Thymus (tissue), 11 donors: ENCODE measurements around the gene WFDC8. TPM values are rescaled to one million over a fixed set of nuclear protein-coding genes. Genes with fewer than 3 reads are reported as not detected.

Experiments
- DNase-seq, 9 donors: peaks; one replicate each; pipeline ENCODE4 v3.0.0-alpha.2; 2013; ENCODE audit warnings: low spot score in 9 of 9, low read depth in 6 of 9, missing footprints in 1 of 9
- H3K27ac ChIP-seq, 2 donors: one replicate each; pipeline ENCODE4 v1.5.1; 2013; ENCODE audit warnings: control low read depth in 1 of 2, low read depth in 1 of 2, low read length in 1 of 2, mild to moderate bottlenecking in 1 of 2, moderate library complexity in 1 of 2
- H3K27me3 ChIP-seq, 2 donors: one replicate each; pipeline ENCODE4 v1.5.1; 2013; ENCODE audit warnings: low read length in 1 of 2; ENCODE audit not compliant: control insufficient read depth in 2 of 2, insufficient read depth in 1 of 2
- H3K36me3 ChIP-seq, 2 donors: one replicate each; pipeline ENCODE4 v1.5.1; 2013; ENCODE audit warnings: low read length in 1 of 2, mild to moderate bottlenecking in 1 of 2, moderate library complexity in 1 of 2; ENCODE audit not compliant: control insufficient read depth in 2 of 2, insufficient read depth in 2 of 2
- H3K4me1 ChIP-seq, 2 donors: one replicate each; pipeline ENCODE4 v1.5.1; 2013; ENCODE audit warnings: low read length in 2 of 2; ENCODE audit not compliant: control insufficient read depth in 2 of 2, insufficient read depth in 2 of 2
- H3K4me3 ChIP-seq, 2 donors: one replicate each; pipeline ENCODE4 v1.5.1; 2013; ENCODE audit warnings: low read length in 2 of 2, control low read depth in 1 of 2, mild to moderate bottlenecking in 1 of 2
- H3K9me3 ChIP-seq, 2 donors: one replicate each; pipeline ENCODE4 v1.5.1; 2013; ENCODE audit warnings: low read length in 1 of 2, mild to moderate bottlenecking in 1 of 2; ENCODE audit not compliant: control insufficient read depth in 2 of 2, insufficient read depth in 1 of 2
- WGBS: extraction: QIAGEN DNeasy Blood & Tissue Kit; methylation state at CpG from one replicate; pipeline ENCODE4 v1.1.7; 2013; 5-methylcytosine and 5-hydroxymethylcytosine counted together
- polyA plus RNA-seq: library from polyadenylated mRNA; stranded (reverse); fragments of 200-250 nt; gene quantifications from one replicate; pipeline ENCODE4 v1.2.3, GENCODE V29; 2013
- total RNA-seq: library from RNA; stranded (reverse); fragments of 120-200 nt; gene quantifications from one replicate; pipeline ENCODE4 v1.2.4, GENCODE V29; 2013
- donor health status: healthy.

WFDC8 gene
- total and polyA plus RNA-seq, 2 donors = not detected

DNA sequence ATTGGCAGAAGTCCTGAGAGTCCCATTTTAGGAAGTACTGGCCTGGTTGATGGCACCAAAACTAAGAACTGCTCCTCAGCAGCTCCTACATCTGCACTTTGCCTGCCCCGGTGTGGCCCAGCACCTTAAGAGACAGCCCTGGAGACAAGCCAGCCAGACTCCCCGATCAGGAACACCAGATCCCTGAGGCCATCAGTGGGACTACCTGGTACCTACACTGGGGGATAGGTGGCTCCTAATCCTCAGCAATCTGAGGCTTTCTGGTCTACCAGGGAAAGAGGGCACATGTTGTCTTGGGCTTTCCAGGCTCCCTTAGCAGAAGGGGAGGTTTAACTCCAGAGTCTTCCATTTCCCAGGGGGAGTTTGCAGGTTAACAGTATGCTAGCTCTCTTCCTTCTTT, 39.7 kb downstream of the WFDC8 start, which contains the start of gene WFDC6:
WFDC6 (minus strand) TSS at position 101 of the 400 bp plus-strand sequence; CDS start at position 26, 75 bp downstream.
- Histone ChIP-seq H3K4me3 (no peak within 1 kb of the TSS), H3K4me1 (no peaks in the 10 kb centered on the region), H3K27me3 (no peaks in the 10 kb centered on the region), H3K9me3 (no peaks in the 10 kb centered on the region), H3K27ac (no peak within 1 kb of the TSS), H3K36me3 (no peaks in the 10 kb centered on the region)
- 92% methylated on average over 2 of the region's 2 CpGs for WGBS
- DNase-seq = no peak

DNA sequence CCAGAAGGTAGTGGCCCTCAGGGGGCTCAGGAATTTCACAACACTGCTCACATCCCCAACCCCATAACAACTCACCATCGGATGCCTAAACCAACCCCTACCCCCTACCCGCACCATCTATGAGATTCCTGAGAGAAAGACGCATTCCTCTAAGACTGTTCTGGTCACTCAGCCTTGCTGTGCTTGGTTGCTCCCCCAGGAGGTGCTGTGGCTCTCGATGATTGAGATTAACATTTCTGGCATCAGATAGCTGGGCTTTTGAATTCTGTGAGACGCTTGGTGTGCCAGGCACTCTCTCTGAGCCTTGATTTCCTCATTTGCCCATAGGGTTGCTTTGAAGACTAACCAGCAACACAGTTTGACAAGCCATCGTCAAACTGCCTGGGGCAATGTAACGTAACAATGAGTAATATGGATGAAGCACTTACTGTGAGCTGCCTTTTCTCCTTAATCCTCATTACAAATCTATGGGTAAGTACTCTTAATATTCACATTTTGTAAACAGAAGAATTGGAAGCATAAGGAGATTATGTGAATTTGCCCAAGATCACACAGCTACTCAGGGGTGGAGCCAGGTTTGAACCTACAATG, 40.8 kb downstream of the WFDC8 start:
- no peak overlapping the region for H3K27ac ChIP-seq
- H3K4me1 ChIP-seq = no peaks in the 10 kb centered on the region
- H3K4me3 ChIP-seq = no peak overlapping the region
- WGBS = 70% methylated on average over 7 of the region's 7 CpGs
- DNase-seq = no peak
- H3K9me3 ChIP-seq = no peaks in the 10 kb centered on the region
- no peaks in the 10 kb centered on the region for H3K36me3 ChIP-seq
- no peaks in the 10 kb centered on the region for H3K27me3 ChIP-seq

DNA sequence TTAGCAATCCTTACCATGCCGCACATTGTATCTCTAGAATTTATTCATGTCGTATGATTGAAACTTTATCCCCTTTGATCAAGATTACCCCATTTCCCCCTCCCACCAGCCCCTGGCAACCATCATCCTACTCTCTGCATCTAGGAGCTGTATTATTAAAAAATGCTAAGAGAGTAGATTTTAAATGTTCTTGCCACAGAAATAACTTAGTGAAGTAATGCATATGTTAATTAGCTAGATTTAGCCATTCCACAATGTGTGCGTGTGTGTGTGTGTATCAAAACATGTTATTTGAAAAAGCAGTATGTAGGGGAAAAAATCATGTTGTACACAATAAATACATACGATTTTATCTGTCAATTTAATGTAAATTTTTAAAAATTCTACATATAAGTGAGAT, 51.8 kb downstream of the WFDC8 start:
- Histone ChIP-seq H3K9me3 (no peaks in the 10 kb centered on the region), H3K27ac (no peak overlapping the region), H3K4me3 (no peak overlapping the region), H3K27me3 (no peaks in the 10 kb centered on the region), H3K4me1 (no peaks in the 10 kb centered on the region), H3K36me3 (no peaks in the 10 kb centered on the region)
- WGBS = 83% methylated on average over 4 of the region's 4 CpGs
- no peak for DNase-seq

DNA sequence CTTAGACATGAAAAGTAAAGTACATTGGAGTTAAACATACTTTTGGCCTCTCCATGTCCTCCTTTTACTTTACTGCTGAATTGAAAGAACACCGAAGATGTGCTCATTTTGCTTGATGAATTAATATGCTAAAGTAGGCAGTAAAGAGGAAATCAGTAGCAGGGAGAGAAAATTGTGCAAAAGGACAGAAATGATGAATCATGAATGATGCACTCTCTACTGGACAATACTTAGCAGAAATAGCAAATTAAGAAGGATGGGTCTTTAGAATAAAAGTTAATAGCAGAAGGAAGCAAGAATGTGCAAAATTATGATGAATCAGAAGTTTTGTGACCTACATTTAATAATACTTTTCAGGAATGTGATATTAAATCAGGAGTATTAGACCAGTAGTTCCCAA, 55.3 kb downstream of the WFDC8 start:
- no peak overlapping the region for H3K27ac ChIP-seq
- 87% methylated on average over 1 of the region's 1 CpG for WGBS
- H3K27me3 ChIP-seq = no peaks in the 10 kb centered on the region
- no peaks in the 10 kb centered on the region for H3K4me1 ChIP-seq
- no peaks in the 10 kb centered on the region for H3K36me3 ChIP-seq
- no peak for DNase-seq
- H3K9me3 ChIP-seq = no peaks in the 10 kb centered on the region
- H3K4me3 ChIP-seq = no peak overlapping the region

DNA sequence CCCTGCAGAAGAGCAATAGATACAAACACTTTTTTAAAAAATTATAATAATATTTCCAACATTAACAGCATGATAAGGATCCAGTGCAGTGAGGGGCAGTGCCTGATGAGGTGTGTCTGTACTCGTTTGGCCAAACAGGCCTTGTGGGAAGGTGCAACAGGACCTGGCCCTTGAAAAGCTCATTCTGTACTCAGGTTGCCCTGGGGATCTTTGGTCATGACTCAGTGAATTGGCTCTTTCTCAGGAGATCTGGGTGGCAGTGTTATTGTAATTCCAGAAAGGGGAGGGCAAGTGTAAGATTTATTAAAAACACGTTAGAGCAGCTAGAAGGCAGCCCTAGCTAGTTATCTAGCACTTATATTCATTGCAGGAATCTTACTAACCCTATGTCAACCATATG, 60.8 kb downstream of the WFDC8 start:
- Histone ChIP-seq H3K4me3 (no peak overlapping the region), H3K27ac (no peak overlapping the region), H3K36me3 (no peaks in the 10 kb centered on the region), H3K4me1 (no peaks in the 10 kb centered on the region), H3K27me3 (no peaks in the 10 kb centered on the region), H3K9me3 (no peaks in the 10 kb centered on the region)
- no peak for DNase-seq
- 83% methylated on average over 2 of the region's 2 CpGs for WGBS

DNA sequence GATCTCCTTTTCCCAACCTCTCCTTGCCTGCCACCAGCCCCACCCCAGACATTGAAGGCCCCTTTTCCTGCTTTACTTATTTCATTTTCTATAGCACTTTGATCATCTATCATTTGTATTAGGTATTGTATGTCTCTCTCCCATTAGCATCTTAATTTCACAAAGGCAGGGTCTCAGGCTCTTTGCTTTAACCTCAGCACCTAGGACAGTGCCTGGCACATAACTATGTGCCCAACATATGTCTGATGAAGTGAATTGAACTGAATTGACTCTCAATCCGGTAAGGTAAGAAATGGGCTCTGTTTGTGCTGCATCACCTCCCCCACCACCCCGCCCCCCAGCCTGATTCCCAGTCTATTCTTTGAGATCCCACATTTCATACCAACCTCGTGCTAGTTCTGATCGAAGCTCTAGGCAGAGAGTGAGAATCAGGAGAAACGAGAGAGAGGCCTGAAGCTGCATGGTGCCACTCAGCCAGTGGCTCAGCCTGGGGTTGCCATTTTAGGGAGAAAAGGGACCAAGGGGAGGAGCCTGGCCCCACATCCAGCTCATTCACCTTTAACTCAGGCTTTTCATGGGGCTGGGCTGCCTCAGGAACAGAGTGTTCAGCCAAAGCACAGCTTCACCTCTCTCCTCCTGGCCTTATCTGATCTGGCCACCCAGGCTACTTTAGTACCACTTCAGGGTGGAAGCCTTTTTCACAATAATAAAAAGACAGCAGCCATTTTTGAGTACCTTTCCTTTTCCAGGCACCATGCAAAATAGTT, 63.8 kb downstream of the WFDC8 start, which contains the start of gene SPINT3:
SPINT3 (minus strand) TSS at position 476 of the 767 bp plus-strand sequence; CDS start at position 462, 14 bp downstream.
- H3K27ac ChIP-seq = no peak within 1 kb of the TSS
- no peaks in the 10 kb centered on the region for H3K27me3 ChIP-seq
- H3K4me3 ChIP-seq = no peak within 1 kb of the TSS
- no peaks in the 10 kb centered on the region for H3K9me3 ChIP-seq
- DNase-seq = no peak
- no peaks in the 10 kb centered on the region for H3K4me1 ChIP-seq
- no peaks in the 10 kb centered on the region for H3K36me3 ChIP-seq
- WGBS = 74% methylated on average over 5 of the region's 5 CpGs

DNA sequence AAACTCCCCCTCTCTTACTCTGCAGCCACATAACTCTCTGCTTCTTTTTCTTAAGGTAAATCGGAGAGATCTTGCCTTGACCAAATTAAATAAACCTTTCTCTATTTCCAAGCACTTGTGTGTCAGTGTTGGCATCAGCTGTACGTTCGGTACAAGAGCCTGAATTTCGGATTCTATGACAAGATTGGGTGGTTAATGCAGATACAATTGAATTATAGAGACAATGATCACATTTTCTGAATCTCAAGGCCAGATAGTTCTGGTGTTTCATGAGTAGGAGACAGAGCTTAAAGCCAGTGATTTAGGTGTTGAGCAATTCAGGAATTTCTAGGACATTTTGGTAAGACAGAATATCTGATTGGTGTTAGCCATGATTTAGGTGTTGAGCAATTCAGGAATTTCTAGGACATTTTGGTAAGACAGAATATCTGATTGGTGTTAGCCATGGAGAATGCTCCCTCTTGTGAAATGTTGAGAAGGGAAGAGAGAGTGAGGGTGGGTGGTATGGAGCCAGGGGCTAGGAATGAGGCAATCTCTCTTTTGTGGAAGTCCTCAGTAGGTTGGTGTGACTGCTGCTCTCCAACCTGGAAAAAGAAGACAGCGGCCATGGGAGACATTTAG, 68.7 kb downstream of the WFDC8 start:
- no peak overlapping the region for H3K27ac ChIP-seq
- no peaks in the 10 kb centered on the region for H3K9me3 ChIP-seq
- no peak for DNase-seq
- H3K4me1 ChIP-seq = no peaks in the 10 kb centered on the region
- WGBS = 88% methylated on average over 5 of the region's 5 CpGs
- no peaks in the 10 kb centered on the region for H3K27me3 ChIP-seq
- no peaks in the 10 kb centered on the region for H3K36me3 ChIP-seq
- H3K4me3 ChIP-seq = no peak overlapping the region

DNA sequence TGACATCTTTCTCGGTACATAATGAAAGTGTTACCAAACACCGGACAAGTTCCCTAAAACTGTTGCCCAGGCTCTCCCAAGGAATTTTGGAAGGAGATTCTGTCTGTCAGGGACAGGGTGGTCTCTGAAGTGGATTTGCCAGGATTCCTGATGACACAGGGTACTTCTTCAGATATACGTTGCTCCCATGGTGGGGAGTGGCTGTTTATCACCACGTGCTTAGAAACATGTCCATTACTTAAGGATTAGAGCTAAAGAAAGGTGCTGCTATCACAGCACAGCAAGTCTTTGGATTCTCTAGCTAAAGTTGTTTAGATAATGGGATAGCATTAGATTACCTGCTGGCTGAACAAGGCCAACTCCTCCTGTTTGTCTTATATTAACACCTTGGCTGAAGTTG, 70.0 kb downstream of the WFDC8 start:
- Histone ChIP-seq H3K4me3 (no peak overlapping the region), H3K27me3 (no peaks in the 10 kb centered on the region)
- WGBS = 89% methylated on average over 4 of the region's 4 CpGs

More for the DNA sequence above, 70.0 kb downstream of the WFDC8 start:
- Histone ChIP-seq H3K9me3 (no peaks in the 10 kb centered on the region), H3K36me3 (no peaks in the 10 kb centered on the region), H3K4me1 (no peaks in the 10 kb centered on the region), H3K27ac (no peak overlapping the region)
- DNase-seq = no peak
